NCI-H2081 treated with DMSO at 0.1 percent for 48 hours (cell line): ENCODE results near the gene PRELP.
"Not testable (repeated sequence)": the region's sequence is repeated elsewhere in the genome, so short reads cannot be mapped to it uniquely, and the experiment has no call there.

Experiments
- DNase-seq: peaks from one replicate; lab custom pipeline; 2025; lab: John Stamatoyannopoulos, UW

PRELP gene

DNA sequence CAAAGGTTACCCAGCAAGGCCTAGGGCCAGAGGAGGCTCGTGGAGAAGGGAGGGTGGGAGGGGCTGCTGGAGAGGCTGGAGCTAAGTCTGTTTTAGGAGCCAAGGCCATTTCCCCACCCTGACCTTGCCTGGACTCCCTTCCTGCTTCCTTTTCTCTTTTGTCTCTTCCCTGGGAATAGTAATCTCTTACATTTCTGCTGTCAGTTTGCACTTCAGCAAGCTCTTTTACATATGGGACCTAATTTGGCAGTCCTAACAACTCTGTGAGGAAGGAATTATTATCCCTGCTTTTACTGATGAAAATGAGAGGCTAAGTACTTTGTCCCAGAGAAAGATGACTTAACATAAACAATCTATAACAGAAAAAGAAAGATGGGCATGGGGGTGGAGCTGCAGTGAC is 32.2 kb downstream of the PRELP start:
- no peak for DNase-seq

DNA sequence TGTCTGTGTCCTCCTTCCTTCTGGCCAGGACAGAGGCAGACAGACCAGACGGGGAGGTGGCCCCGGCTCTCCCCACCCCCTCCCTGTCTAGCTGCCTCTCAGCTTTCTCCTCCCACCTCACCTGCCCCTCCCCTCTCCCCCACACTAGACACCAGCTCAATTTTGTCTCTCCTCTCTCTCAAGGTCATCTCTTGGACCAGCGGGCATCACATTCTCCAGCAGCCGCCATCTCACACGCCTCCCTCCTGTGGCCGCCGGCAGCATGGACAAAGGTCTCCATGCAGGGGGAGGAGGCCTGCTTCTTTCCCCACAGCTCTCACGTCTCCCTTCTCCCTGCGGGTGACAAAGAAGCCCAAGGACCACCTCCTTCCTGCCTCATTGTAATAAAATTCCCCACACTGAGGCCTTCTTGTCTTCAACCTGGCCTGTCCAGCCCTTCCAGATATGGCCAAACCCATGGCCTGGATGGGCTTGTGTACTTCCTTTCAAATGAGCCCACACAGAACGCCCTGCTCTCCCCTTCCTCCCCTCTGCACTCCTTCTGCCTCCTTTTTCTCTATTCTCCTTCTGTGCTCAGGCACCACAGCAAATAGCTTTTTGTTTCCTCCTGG is 33.0 kb downstream of the PRELP start:
- no peak for DNase-seq

DNA sequence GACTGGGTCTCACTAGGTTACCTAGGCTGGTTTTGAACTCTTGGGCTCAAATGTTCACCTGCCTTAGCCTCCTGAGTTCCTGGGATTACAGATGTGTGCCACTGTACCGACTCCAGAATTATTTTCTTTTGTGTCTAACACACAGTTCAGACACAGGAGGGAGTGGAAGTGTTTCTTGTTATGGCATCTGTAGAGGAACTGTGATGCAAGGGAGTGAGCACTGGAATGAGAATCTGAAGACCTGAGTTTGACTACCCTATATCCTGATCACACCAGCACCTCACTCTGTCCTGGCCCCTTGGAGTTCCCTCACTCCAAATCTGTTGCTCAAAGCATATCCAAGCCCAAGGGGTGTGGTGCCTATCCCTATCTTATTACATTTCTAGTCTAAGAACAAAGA is 33.5 kb downstream of the PRELP start:
- DNase-seq = no peak

GRCh38 chr1:203511513-203511912 is 35.9 kb downstream of the PRELP start:
- DNase-seq = no peak

DNA sequence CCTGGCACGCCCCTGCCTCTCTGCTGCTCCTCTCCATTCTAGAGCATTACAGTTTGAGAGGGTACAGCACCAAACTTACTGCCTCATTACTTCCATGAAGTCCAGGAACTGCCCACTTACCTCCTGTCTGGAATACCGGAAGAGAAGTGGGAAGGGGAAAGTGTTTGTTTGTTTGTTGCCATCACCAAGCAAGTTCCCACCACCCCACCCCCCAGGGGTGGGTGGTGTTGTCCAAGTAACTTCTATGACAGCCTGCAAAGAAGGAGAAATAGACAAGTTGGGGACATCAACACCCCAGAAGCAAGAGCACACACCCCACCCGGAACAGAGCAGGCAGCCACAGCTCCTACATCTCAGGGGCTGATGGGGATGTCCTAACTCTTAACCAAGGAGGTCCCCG is 36.3 kb downstream of the PRELP start:
- no peak for DNase-seq

DNA sequence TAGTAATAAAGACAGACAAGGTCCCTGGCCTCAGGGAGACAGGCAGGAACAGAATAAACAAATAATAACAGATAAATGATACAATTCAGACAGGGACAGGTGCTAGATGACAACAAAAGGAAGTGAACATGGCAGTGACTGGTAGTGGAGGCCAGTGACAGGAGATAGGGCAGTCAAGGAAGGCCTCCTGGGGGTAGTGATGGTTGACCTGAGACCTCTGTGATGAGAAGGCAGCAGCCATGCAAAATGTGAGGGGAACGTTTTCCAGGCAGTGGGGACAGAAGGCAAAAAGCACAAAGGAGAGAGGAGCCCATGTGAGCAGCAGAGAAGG is 36.9 kb downstream of the PRELP start:
- DNase-seq = no peak

GRCh38 chr1:203512848-203513584 is 37.4 kb downstream of the PRELP start:
- DNase-seq = no peak

DNA sequence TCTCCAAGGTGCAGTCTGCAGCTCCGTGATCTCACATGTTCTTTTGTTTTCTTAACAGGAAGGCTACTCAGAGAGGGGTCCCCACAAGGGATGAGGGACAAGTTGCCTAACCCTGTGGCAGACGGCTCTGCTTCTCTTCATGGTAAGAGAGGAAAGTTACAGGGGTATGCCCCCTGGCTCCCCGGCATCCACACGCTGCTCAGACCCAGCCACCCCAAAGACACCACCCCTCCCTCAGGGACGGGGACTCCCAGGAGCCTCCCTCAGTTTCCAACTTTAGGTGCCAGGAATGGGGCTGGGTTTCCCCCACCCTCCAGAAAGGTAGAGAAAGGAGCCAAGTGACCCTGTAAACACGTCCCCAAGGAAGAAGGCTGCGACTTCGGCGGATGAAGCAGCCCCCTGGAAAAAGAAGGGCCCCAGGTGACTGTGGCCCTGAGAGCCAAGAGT is 38.0 kb downstream of the PRELP start:
- no peak for DNase-seq

DNA sequence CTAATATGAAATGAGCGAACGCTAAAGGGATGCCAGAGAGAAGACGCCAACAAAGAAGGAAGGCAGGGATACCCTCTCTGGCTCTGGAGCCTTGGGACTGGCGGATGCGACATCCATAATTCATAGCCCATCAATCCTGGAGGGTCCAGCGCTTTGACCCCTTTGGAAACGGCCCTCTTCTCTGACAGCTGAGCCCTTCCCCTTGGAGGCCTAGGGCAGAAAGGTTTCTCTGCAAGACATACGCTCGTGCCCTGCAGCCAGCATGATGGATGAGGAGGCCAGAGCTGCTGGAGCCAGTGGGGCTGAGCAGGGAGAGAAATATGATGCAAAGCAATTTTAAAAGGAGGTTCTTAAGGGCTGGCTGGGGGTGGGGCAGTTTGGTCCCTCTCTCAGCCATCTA is 40.6 kb downstream of the PRELP start:
- DNase-seq = no peak

DNA sequence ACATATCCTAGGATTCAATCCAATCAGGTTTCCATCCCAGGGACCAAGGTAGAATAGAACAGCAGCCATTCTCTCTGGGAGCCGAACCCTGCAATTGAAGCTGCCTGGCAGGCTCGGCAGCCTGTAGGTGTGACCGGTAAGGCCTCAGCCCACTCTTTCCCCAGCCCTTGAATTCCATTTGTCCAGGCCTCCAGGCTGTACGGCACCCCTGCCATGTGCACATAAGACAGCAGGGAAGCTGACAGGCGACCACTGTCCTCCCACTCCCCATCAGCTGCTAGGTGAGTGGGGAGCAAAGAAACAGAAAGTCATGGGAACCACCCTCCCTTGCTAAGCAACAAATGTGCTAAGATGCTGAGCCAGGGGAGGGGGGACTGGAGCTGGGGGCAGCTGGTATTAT is 41.3 kb downstream of the PRELP start:
- no peak for DNase-seq

DNA sequence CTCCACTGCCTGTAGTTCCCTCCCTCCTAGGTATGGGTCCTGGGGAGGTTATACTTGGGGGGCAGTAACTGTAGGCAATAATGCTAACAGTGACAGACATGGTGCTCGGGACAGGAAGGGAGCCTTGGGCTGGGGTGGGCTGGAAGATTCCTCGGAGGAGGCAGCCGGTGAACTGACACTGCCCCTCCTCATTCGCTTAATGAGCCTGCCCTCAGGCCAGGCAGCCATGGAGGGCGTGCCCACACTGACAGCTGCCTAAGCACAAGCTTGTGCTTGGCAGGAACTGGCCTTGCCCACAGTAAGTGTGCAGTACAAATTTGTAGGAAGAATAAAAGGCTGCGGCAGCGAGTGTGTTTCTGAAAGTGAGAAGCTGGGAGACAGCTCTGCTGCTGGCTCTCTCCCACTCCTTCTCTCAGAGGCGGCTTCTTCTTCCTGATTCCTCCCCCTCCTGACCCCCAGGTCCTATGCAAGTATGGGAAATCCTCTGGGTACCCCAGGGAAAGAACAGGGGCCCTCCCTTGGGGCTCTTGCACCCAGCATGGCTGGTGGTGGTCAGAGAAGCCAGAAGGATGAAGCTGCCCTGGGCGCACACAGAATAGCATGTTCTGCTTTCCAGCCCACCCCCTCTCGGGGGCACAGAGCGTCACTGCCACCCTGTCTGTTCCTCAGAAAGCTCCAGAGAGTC is 42.0 kb downstream of the PRELP start:
- no peak for DNase-seq

GRCh38 chr1:203518139-203518538 is 42.5 kb downstream of the PRELP start:
- DNase-seq = not testable (repeated sequence)

GRCh38 chr1:203518541-203518940 is 42.9 kb downstream of the PRELP start:
- DNase-seq = no peak

- no peak for DNase-seq
Measured at GRCh38 chr1:203519053-203519840, 43.6 kb downstream of the PRELP start.

- DNase-seq = no peak
Measured at GRCh38 chr1:203519896-203520295, 44.3 kb downstream of the PRELP start.

GRCh38 chr1:203520315-203520714 is 44.7 kb downstream of the PRELP start:
- no peak for DNase-seq

DNA sequence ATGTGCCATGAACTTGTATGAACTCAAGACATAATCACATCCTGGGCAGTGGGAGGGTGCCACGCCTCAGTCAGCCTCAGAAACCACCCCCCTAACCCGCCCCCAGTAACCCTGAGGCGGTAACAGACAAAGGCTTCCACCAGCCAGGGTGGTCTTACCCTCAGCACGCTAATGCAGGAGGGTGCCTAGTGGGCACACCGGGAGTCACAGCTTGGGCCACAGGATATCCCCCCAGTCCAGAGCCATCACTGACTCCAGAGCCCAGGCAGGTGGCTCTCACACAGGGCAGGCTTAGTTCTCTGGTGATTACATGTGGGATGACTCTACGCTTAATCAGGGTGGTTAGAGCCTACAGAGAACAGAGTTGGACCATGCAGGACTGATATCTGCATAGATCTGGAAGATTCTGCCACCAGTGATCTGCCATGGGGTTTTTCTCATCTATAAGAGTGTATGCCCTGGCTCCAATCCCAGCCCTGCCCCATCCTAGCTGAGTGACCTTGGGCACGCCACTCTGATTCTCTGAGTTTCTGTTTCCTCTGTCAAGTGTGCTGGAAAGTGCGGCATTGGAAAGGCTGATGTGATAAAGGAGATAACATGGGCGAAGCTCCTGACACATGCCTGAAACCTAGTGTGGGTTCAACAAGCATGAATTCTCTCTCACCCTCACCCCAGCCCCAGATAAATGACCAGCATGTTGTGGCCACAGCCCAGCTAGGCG is 45.6 kb downstream of the PRELP start:
- no peak for DNase-seq

DNA sequence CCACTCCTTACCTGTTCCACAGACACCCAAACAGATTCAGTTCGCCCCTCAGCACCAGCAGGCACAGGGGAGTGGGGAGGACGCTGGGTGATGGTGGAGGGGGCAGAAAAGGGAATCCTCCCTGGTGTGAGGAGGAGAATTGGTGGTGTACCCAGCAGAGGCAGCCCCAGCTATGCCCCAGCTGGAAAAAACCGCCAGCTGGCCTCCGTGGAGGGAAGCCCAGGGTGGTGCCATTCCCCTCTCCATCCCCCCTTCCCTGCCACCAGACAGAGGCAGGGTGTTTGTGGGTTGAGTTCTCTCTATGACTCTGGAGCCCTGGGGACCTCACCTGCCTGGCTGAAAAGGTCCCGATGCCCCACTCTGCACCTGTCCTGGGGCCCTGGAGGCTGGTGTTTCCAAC is 46.2 kb downstream of the PRELP start:
- DNase-seq = no peak

GRCh38 chr1:203522237-203522636 is 46.6 kb downstream of the PRELP start:
- peak; percentile 97 for DNase-seq

DNA sequence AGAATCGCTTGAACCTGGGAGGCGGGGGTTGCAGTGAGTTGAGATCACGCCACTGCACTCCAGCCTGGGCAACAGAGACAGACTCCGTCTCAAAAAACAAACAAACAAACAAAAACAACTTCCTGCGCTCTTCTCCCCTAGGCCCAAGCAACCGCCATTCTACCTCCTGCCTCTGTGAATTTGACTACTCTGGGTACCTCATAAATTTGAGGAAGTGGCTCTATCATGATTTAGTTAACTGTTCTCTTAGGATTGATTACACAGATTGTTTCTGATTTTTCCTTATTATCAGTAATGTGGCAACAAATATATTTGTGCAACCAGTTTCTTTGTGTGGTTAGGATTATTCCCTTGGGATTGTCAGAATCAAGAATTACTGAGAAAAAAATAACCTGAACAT is 48.1 kb downstream of the PRELP start:
- no peak for DNase-seq

GRCh38 chr1:203524152-203524551 is 48.5 kb downstream of the PRELP start:
- DNase-seq = no peak

DNA sequence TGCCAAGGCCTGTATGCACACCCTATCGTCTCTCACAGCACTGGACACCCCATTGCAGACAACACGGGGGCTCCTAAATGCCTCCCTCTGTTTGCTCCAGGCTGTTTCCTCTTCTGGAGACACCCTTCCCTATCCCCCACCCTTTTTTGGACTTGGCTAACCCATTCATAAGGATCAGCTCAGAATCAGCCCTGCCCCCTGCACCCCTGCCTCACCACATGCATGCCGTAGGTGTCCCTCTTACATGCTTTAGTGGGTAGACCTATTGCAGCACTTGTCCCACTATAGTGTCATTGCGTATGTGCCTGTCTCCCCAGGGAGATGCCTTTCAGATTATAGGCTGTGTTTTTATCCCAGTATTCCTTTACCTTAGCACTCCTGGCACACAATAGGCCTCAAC is 49.2 kb downstream of the PRELP start:
- no peak for DNase-seq
